RWPE1 (cell line): ENCODE results near the gene VSTM1.

Source experiments
- CTCF ChIA-PET: fragments of 350-600 bp; sonication (Branson Sonifier 250); formaldehyde crosslinking; extraction: SDS; loops from one replicate; lab custom pipeline; 2021; lab: Yijun Ruan, JAX
- POLR2A ChIA-PET: fragments of 400-600 bp; formaldehyde crosslinking; extraction: SDS; loops from one replicate; lab custom pipeline; 2020; ENCODE audit warnings: antibody characterized with exemption; ENCODE audit not compliant: low non-redundant PET; lab: Yijun Ruan, JAX
- DNase-seq: peaks from one replicate; pipeline ENCODE4 v3.0.0; 2012; ENCODE audit warnings: low spot score
- H3K27ac ChIP-seq: fragments of 450-650 bp; 2 replicates; pipeline ENCODE4 v1.5.1; 2017
- CTCF ChIP-seq: fragments of 450-650 bp; conservative IDR thresholded peaks from 2 replicates; pipeline ENCODE4 v1.5.1; 2017; ENCODE audit warnings: low read depth, mild to moderate bottlenecking

The VSTM1 gene

GRCh38 chr19:54017261-54017660, 46.4 kb downstream of the VSTM1 start:
- TF ChIP-seq CTCF, result no peak
- no peak for DNase-seq
- POLR2A ChIA-PET, result no interaction called here
- CTCF ChIA-PET, result no interaction called here
- no peak overlapping the region for H3K27ac ChIP-seq

- no peak for DNase-seq
- ChIA-PET POLR2A (no interaction called here), CTCF (no interaction called here)
- H3K27ac ChIP-seq, result no peak overlapping the region
- no peak for TF ChIP-seq CTCF
These were observed 48.7 kb downstream of the VSTM1 start for GRCh38 chr19:54014920-54015560.

GRCh38 chr19:54013866-54014265, 49.8 kb downstream of the VSTM1 start:
- POLR2A ChIA-PET, result no interaction called here

GRCh38 chr19:54011507-54012211, 52.0 kb downstream of the VSTM1 start:
- no peak for TF ChIP-seq CTCF
- DNase-seq, result no peak
- ChIA-PET CTCF (interaction anchor here (0.7 kb wide), 1 partner anchor 284 kb away, joined by 3 read pairs; no protein-coding TSS in a partner anchor), POLR2A (no interaction called here)
- no peak overlapping the region for H3K27ac ChIP-seq

More at GRCh38 chr19:54013866-54014265, 49.8 kb downstream of the VSTM1 start:
- no peak overlapping the region for H3K27ac ChIP-seq
- no peak for DNase-seq
- no peak for TF ChIP-seq CTCF
- CTCF ChIA-PET, result no interaction called here

- H3K27ac ChIP-seq, result no peak overlapping the region
- TF ChIP-seq CTCF, result no peak
- no peak for DNase-seq
- POLR2A ChIA-PET, result no interaction called here
- CTCF ChIA-PET, result interaction anchor here (0.6 kb wide), 1 partner anchor 13 kb away, joined by 8 read pairs; no protein-coding TSS in a partner anchor
These were observed 53.2 kb downstream of the VSTM1 start for GRCh38 chr19:54010474-54010873.

GRCh38 chr19:54009440-54009839, 54.3 kb downstream of the VSTM1 start:
- no peak overlapping the region for H3K27ac ChIP-seq
- ChIA-PET CTCF (interaction anchor here (0.6 kb wide), 1 partner anchor 140 kb away, joined by 4 read pairs; no protein-coding TSS in a partner anchor), POLR2A (no interaction called here)
- DNase-seq, result no peak
- TF ChIP-seq CTCF, result no peak
